Liver (tissue), 9 donors: ENCODE results near the gene DNAJC6. TPM values are rescaled to one million over a fixed set of nuclear protein-coding genes. Genes with fewer than 3 reads are reported as not detected.

ENCODE experiments used
- DNase-seq: peaks from one replicate; pipeline ENCODE4 v3.0.0-alpha.2; 2017; ENCODE audit warnings: low spot score
- H3K27ac ChIP-seq, 2 donors: one replicate each; pipeline ENCODE4 v1.7.0; 2013; ENCODE audit warnings: inconsistent platforms in 2 of 2, low read length in 2 of 2, control low read depth in 1 of 2, low read depth in 1 of 2, mild to moderate bottlenecking in 1 of 2
- H3K27me3 ChIP-seq, 4 donors: one replicate each; pipeline versions ENCODE4 v1.6.1 to v1.7.0; 2013; ENCODE audit warnings: low read length in 3 of 4, inconsistent platforms in 1 of 4, mild to moderate bottlenecking in 1 of 4, moderate library complexity in 1 of 4; ENCODE audit not compliant: control insufficient read depth in 4 of 4, insufficient read depth in 4 of 4
- H3K36me3 ChIP-seq, 4 donors: one replicate each; pipeline versions ENCODE4 v1.6.1 to v1.7.0; 2013; ENCODE audit warnings: low read length in 3 of 4, mild to moderate bottlenecking in 3 of 4, low read depth in 1 of 4, moderate library complexity in 1 of 4; ENCODE audit not compliant: control insufficient read depth in 4 of 4, insufficient read depth in 3 of 4
- H3K4me1 ChIP-seq, 4 donors: one replicate each; pipeline versions ENCODE4 v1.6.1 to v1.7.0; 2013; ENCODE audit warnings: low read length in 3 of 4, mild to moderate bottlenecking in 3 of 4, moderate library complexity in 1 of 4; ENCODE audit not compliant: control insufficient read depth in 4 of 4, insufficient read depth in 4 of 4
- H3K4me3 ChIP-seq, 3 donors: one replicate each; pipeline versions ENCODE4 v1.6.1 to v1.7.0; 2013; ENCODE audit warnings: low read length in 3 of 3, control low read depth in 1 of 3, low read depth in 1 of 3, mild to moderate bottlenecking in 1 of 3
- H3K9ac ChIP-seq, 2 donors: one replicate each; pipeline ENCODE4 v1.7.0; 2013; ENCODE audit warnings: low read length in 2 of 2, mild to moderate bottlenecking in 2 of 2, moderate library complexity in 2 of 2, control low read depth in 1 of 2, low read depth in 1 of 2
- H3K9me3 ChIP-seq, 4 donors: one replicate each; pipeline versions ENCODE4 v1.6.1 to v1.7.0; 2013; ENCODE audit warnings: low read length in 3 of 4; ENCODE audit not compliant: control insufficient read depth in 4 of 4
- ATF3 ChIP-seq: IDR thresholded peaks from 2 replicates; pipeline ENCODE4 v1.6.1; 2016; ENCODE audit warnings: antibody characterized with exemption
- EGR1 ChIP-seq, 2 donors: IDR thresholded peaks; 2 replicates each; pipeline ENCODE4 v1.6.1; 2016 to 2018; ENCODE audit warnings: antibody characterized with exemption in 2 of 2, low read depth in 2 of 2
- FOXA1 ChIP-seq: IDR thresholded peaks from 2 replicates; pipeline ENCODE4 v1.6.1; 2016; ENCODE audit warnings: antibody characterized with exemption
- GABPA ChIP-seq, 2 donors: IDR thresholded peaks in 1 of 2; conservative IDR thresholded peaks in 1 of 2; 2 replicates each; pipeline ENCODE4 v1.6.1; 2016; ENCODE audit warnings: antibody characterized with exemption in 2 of 2, mild to moderate bottlenecking in 1 of 2, moderate library complexity in 1 of 2
- HNF4A ChIP-seq, 2 donors: conservative IDR thresholded peaks; 2 replicates each; pipeline ENCODE4 v1.6.1; 2016; ENCODE audit warnings: antibody characterized with exemption in 2 of 2, mild to moderate bottlenecking in 2 of 2
- HNF4G ChIP-seq: IDR thresholded peaks from 2 replicates; pipeline ENCODE4 v1.6.1; 2016; ENCODE audit warnings: antibody characterized with exemption
- JUND ChIP-seq, 2 donors: IDR thresholded peaks; 2 replicates each; pipeline ENCODE4 v1.6.1; 2016; ENCODE audit warnings: antibody characterized with exemption in 2 of 2
- MAX ChIP-seq: IDR thresholded peaks from 2 replicates; pipeline ENCODE4 v1.6.1; 2016; ENCODE audit warnings: antibody characterized with exemption
- RAD21 ChIP-seq, 2 donors: IDR thresholded peaks; 2 replicates each; pipeline ENCODE4 v1.6.1; 2016; ENCODE audit warnings: antibody characterized with exemption in 2 of 2, mild to moderate bottlenecking in 2 of 2
- REST ChIP-seq: IDR thresholded peaks from 2 replicates; pipeline ENCODE4 v1.6.1; 2016; ENCODE audit warnings: antibody characterized with exemption, mild to moderate bottlenecking
- RXRA ChIP-seq, 2 donors: IDR thresholded peaks; 2 replicates each; pipeline ENCODE4 v1.6.1; 2017 to 2018; ENCODE audit warnings: antibody characterized with exemption in 2 of 2, mild to moderate bottlenecking in 1 of 2
- SP1 ChIP-seq: IDR thresholded peaks from 2 replicates; pipeline ENCODE4 v1.6.1; 2018; ENCODE audit warnings: antibody characterized with exemption, mild to moderate bottlenecking
- TAF1 ChIP-seq: conservative IDR thresholded peaks from 2 replicates; pipeline ENCODE4 v1.6.1; 2016; ENCODE audit warnings: antibody characterized with exemption, mild to moderate bottlenecking
- YY1 ChIP-seq: IDR thresholded peaks from 2 replicates; pipeline ENCODE4 v1.6.1; 2016; ENCODE audit warnings: antibody characterized with exemption, mild to moderate bottlenecking
- ZBTB33 ChIP-seq: IDR thresholded peaks from 2 replicates; pipeline ENCODE4 v1.6.1; 2016; ENCODE audit warnings: antibody characterized with exemption
- WGBS: extraction: QIAGEN DNeasy Blood & Tissue Kit; methylation state at CpG from one replicate; pipeline ENCODE4 v1.1.7; 2013; 5-methylcytosine and 5-hydroxymethylcytosine counted together
- polyA plus RNA-seq, 2 donors: library from polyadenylated mRNA; stranded (reverse) in 1 of 2; unstranded in 1 of 2; fragments of 200-250 nt in 1 of 2; fragments of >200 nt in 1 of 2; fragmentation: Nextera tagmentation in 1 of 2; extraction: Ambion mirVana in 1 of 2; gene quantifications; one replicate each; pipeline versions ENCODE4 v1.2.1 to v1.2.3, GENCODE V29; 2013 to 2015
- total RNA-seq, 2 donors: library from RNA; depleted of rRNA; stranded (reverse); fragments of >200 nt; gene quantifications; one replicate each; pipeline ENCODE4 v1.2.3, GENCODE V29; 2014
- donor health status: healthy.
- donor health status: healthy.
- donor health status: healthy.
- donor health status: healthy.
- donor health status: healthy.

Gene DNAJC6
- total and polyA plus RNA-seq, 4 donors: 0.15 to 35.0 (median 0.30) TPM

GRCh38 chr1:65442442-65442841 lies 133.1 kb downstream of the DNAJC6 start (continued):
- TF ChIP-seq REST: no peak

GRCh38 chr1:65443647-65444046 lies 134.3 kb downstream of the DNAJC6 start:
- Histone ChIP-seq H3K4me1 (no peaks in the 10 kb centered on the region), H3K27ac (no peak overlapping the region), H3K4me3 (no peak overlapping the region), H3K9ac (no peak overlapping the region), H3K9me3 (no peaks in the 10 kb centered on the region), H3K27me3 (no peaks in the 10 kb centered on the region), H3K36me3 (no peaks in the 10 kb centered on the region)
- DNase-seq: no peak
- 89% methylated on average over 2 of the region's 2 CpGs for WGBS
- TF ChIP-seq RXRA (IDR thresholded peaks at IDR 0.05): no peak
- no peak for TF ChIP-seq HNF4A (conservative IDR thresholded peaks at IDR 0.05)
- no peak for TF ChIP-seq EGR1 (IDR thresholded peaks at IDR 0.05; ENCODE audit: low read depth in 2 of 2)
- TF ChIP-seq GABPA (IDR thresholded peaks at IDR 0.05 in 1 of 2, conservative IDR thresholded peaks at IDR 0.05 in 1 of 2): no peak

- H3K9ac ChIP-seq: no peak overlapping the region
- DNase-seq: no peak
- no peaks in the 10 kb centered on the region for H3K9me3 ChIP-seq
- no peak overlapping the region for H3K27ac ChIP-seq
- no peaks in the 10 kb centered on the region for H3K36me3 ChIP-seq
- 90% methylated on average over 4 of the region's 5 CpGs for WGBS
- TF ChIP-seq FOXA1 (no peak), REST (no peak)
- H3K27me3 ChIP-seq: no peaks in the 10 kb centered on the region
- no peak overlapping the region for H3K4me3 ChIP-seq
- H3K4me1 ChIP-seq: peaks cover 0 to 3% (median 0%) of the 10 kb centered on the region in 4 donors
These were observed 134.8 kb downstream of the DNAJC6 start for GRCh38 chr1:65444128-65444640.

- WGBS: 96% methylated on average over 1 of the region's 1 CpG
- no peaks in the 10 kb centered on the region for H3K9me3 ChIP-seq
- no peak overlapping the region for H3K27ac ChIP-seq
- no peaks in the 10 kb centered on the region for H3K27me3 ChIP-seq
- H3K4me3 ChIP-seq: no peak overlapping the region
- no peak overlapping the region for H3K9ac ChIP-seq
- H3K4me1 ChIP-seq: peaks cover 0 to 3% (median 0%) of the 10 kb centered on the region in 4 donors
- no peak for DNase-seq
- no peaks in the 10 kb centered on the region for H3K36me3 ChIP-seq
- TF ChIP-seq FOXA1 (no peak), MAX (no peak), TAF1 (no peak), HNF4A (conservative IDR thresholded peaks at IDR 0.05) (no peak), ZBTB33 (no peak), HNF4G (no peak), EGR1 (IDR thresholded peaks at IDR 0.05; ENCODE audit: low read depth in 2 of 2) (no peak), GABPA (IDR thresholded peaks at IDR 0.05 in 1 of 2, conservative IDR thresholded peaks at IDR 0.05 in 1 of 2) (no peak), YY1 (no peak), JUND (IDR thresholded peaks at IDR 0.05) (no peak), RAD21 (IDR thresholded peaks at IDR 0.05) (no peak), ATF3 (no peak), SP1 (no peak)
These were observed 136.5 kb downstream of the DNAJC6 start for GRCh38 chr1:65445837-65446236.
